Cardiac muscle cell (in vitro differentiated cells and primary cell): ENCODE results near the gene SPAG16. TPM values are rescaled to one million over a fixed set of nuclear protein-coding genes. Genes with fewer than 3 reads are reported as not detected.

Source experiments
- DNase-seq, 2 donors: peaks; one replicate each; pipeline versions ENCODE4 v3.0.0 to v3.0.0-alpha.2; 2010 to 2017; ENCODE audit warnings: low read depth in 1 of 2, low spot score in 1 of 2
- H3K27ac ChIP-seq: fragments of 200-600 bp; sonication (generic); 2 replicates; pipeline ENCODE4 v1.5.1; 2016
- H3K27me3 ChIP-seq: fragments of 200-600 bp; sonication (generic); 2 replicates; pipeline ENCODE4 v1.6.0; 2016; ENCODE audit warnings: control low read depth
- H3K36me3 ChIP-seq: fragments of 200-600 bp; sonication (generic); 2 replicates; pipeline ENCODE4 v1.5.1; 2016; ENCODE audit warnings: control low read depth
- H3K4me1 ChIP-seq: fragments of 200-600 bp; sonication (generic); 2 replicates; pipeline ENCODE4 v1.8.1; 2017; ENCODE audit warnings: low read depth, mild to moderate bottlenecking, mixed run types
- H3K4me3 ChIP-seq: fragments of 200-600 bp; sonication (generic); 2 replicates; pipeline ENCODE4 v1.5.1; 2016; ENCODE audit warnings: mild to moderate bottlenecking
- H3K9me3 ChIP-seq: fragments of 200-600 bp; sonication (generic); 2 replicates; pipeline ENCODE4 v1.5.1; 2017; ENCODE audit warnings: low read depth, mild to moderate bottlenecking, control low read depth
- polyA plus RNA-seq: library from polyadenylated mRNA; unstranded; fragments of >200 nt; fragmentation: Nextera tagmentation; extraction: Ambion mirVana; gene quantifications from 2 replicates; pipeline ENCODE4 v1.2.1, GENCODE V29; 2016
- total RNA-seq: library from RNA; depleted of rRNA; stranded (reverse); fragments of >200 nt; gene quantifications from 2 replicates; pipeline ENCODE4 v1.2.3, GENCODE V29; 2016
- TF ChIP-seq, protein P1 (sequence below): IDR thresholded peaks from 2 replicates; pipeline ENCODE4 v1.5.1; 2012; ENCODE audit warnings: low read depth, mild to moderate bottlenecking, low read length

SPAG16 gene
- total and polyA plus RNA-seq, 2 experiments from 2014 or later: 32.8 to 57.9 TPM

- Histone ChIP-seq H3K4me3 (no peak overlapping the region), H3K27me3 (no peaks in the 10 kb centered on the region), H3K9me3 (no peaks in the 10 kb centered on the region), H3K36me3 (no peaks in the 10 kb centered on the region), H3K27ac (no peak overlapping the region), H3K4me1 (no peaks in the 10 kb centered on the region)
- TF ChIP-seq, protein P1, sequence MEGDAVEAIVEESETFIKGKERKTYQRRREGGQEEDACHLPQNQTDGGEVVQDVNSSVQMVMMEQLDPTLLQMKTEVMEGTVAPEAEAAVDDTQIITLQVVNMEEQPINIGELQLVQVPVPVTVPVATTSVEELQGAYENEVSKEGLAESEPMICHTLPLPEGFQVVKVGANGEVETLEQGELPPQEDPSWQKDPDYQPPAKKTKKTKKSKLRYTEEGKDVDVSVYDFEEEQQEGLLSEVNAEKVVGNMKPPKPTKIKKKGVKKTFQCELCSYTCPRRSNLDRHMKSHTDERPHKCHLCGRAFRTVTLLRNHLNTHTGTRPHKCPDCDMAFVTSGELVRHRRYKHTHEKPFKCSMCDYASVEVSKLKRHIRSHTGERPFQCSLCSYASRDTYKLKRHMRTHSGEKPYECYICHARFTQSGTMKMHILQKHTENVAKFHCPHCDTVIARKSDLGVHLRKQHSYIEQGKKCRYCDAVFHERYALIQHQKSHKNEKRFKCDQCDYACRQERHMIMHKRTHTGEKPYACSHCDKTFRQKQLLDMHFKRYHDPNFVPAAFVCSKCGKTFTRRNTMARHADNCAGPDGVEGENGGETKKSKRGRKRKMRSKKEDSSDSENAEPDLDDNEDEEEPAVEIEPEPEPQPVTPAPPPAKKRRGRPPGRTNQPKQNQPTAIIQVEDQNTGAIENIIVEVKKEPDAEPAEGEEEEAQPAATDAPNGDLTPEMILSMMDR: no peak
- peak in 1 of 2 donors; percentile 96 for DNase-seq
Observed at GRCh38 chr2:213238753-213239495, 45.3 kb upstream of the SPAG16 start.

DNA sequence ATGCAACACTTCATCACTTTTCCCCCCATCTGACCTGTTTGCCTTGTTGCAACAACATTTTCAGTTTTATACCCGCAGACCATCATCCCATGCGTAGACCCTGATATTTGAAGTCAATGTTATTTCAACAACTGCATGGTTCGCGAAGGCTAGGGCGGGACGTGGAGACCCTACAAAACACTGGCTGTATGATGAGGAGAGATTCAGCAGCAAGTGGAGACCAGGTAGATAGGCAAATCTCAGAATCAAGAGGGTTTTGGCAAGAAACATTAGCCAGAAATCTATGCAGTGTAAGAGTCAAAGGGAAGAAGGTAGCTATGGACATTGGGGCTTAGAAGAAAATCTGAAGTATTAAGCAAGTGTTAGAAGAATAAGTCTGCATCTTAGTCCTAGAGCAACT, 42.4 kb upstream of the SPAG16 start:
- Histone ChIP-seq H3K27ac (no peak overlapping the region), H3K9me3 (no peaks in the 10 kb centered on the region), H3K4me3 (no peak overlapping the region), H3K36me3 (no peaks in the 10 kb centered on the region), H3K27me3 (no peaks in the 10 kb centered on the region), H3K4me1 (no peaks in the 10 kb centered on the region)
- TF ChIP-seq, protein P1: no peak
- no peak for DNase-seq

GRCh38 chr2:213242653-213243052, 41.6 kb upstream of the SPAG16 start:
- no peak for DNase-seq
- Histone ChIP-seq H3K27ac (no peak overlapping the region), H3K36me3 (no peaks in the 10 kb centered on the region), H3K9me3 (no peaks in the 10 kb centered on the region), H3K4me1 (no peaks in the 10 kb centered on the region), H3K27me3 (no peaks in the 10 kb centered on the region), H3K4me3 (no peak overlapping the region)
- TF ChIP-seq, protein P1: no peak

DNA sequence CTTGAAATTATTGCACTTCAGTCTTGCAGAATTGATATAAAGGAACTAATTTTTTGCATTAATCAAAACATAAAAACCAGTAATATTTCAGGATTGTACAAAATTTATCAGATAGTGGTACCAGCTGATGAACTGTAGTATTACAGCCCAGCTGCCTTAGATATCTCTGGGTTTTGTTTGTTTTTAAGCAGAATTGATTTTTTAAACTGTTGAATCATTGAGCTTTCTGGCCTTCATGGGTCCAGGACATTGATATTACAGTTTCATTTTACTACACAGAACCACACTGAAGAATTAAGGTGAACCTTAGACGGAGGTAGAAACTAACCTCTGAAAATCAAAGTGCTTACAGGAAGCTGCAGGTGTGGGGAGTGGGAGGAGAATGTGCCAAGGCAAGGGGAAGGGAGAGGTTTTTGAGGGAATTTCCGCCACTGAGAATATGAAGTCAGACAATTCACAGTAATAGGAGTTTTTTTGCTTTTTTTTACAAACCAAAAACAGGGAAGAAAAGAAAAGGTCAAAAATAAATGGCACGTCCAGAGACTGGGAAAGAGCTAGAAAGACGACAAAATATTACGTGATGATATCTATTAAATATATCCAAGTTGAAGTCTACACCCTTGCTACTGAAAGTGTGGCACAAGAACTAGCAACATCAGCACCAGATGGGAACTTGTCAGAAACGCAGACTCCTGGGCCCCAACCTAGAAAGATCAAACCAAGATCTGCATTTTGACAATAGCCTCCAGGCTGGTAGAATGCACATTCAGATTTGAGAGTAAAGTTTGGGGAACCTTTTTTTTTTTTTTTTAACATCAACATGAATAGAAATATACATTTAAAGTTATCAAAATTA, 40.8 kb upstream of the SPAG16 start:
- TF ChIP-seq, protein P1: no peak
- Histone ChIP-seq H3K4me1 (no peaks in the 10 kb centered on the region), H3K9me3 (no peaks in the 10 kb centered on the region), H3K4me3 (no peak overlapping the region), H3K27me3 (no peaks in the 10 kb centered on the region), H3K36me3 (no peaks in the 10 kb centered on the region), H3K27ac (no peak overlapping the region)
- DNase-seq: no peak

DNA sequence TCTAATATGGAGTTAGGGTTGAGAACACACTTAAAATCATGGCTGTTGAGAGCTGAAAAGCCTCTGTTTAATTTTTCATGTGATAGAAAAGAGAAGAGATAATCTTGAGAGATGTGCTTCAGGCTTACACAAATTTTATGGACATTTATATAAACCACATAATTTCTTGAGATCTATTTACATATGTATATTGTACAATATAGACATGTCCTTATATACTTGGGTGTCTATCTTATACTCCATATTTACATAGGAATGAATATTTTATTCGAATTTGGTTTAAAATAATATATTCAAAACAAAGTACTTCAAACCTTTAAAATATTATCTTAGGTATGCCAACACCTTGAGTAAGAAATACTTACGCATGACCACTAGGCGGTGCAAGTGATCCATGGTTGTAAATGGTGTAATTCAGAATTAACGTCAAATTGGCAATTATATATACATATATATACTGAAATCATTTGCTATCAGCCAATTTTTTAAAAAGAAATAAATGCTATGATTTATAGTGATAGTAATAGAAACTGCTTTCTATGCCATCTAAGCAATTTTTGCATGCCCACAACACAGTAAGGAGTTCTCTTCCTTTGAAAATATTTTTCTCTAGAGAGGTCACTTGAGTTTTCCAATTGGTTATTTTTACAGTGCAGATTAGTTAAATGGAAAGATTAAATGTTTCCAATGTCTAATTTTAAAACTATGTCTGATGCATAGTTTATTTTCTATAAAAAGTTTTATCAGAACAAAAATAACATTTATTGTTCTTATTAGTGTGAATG, 37.6 kb upstream of the SPAG16 start:
- Histone ChIP-seq H3K4me1 (no peaks in the 10 kb centered on the region), H3K27ac (no peak overlapping the region), H3K27me3 (no peaks in the 10 kb centered on the region), H3K36me3 (no peaks in the 10 kb centered on the region), H3K9me3 (no peaks in the 10 kb centered on the region), H3K4me3 (no peak overlapping the region)
- peak; percentile 70 to 73 for DNase-seq
- TF ChIP-seq, protein P1: peak; percentile 82
